DOHH2 (cell line): Measurements from ENCODE around the gene CD164L2.
A peak's percentile ranks its signal among the peaks of the same experiment; 100 is the strongest.

Experiments
- H3F3A ChIP-seq: fragments of 200-600 bp; sonication (generic), shearing (Covaris generic); 2 replicates; pipeline ENCODE4 v1.6.0; 2016; ENCODE audit warnings: antibody characterized with exemption, mild to moderate bottlenecking; ENCODE audit not compliant: control insufficient read depth, insufficient read depth
- H3K27ac ChIP-seq: fragments of 200-600 bp; sonication (generic); 2 replicates; pipeline ENCODE4 v1.5.1; 2014; ENCODE audit warnings: low read depth, mild to moderate bottlenecking, low read length, moderate library complexity
- H3K27me3 ChIP-seq: fragments of 200-600 bp; sonication (generic); 2 replicates; pipeline ENCODE4 v1.6.1; 2014; ENCODE audit warnings: mild to moderate bottlenecking, low read length, mixed read lengths; ENCODE audit not compliant: control insufficient read depth
- H3K36me3 ChIP-seq: fragments of 200-600 bp; sonication (generic); 2 replicates; pipeline ENCODE4 v1.6.1; 2014; ENCODE audit warnings: mild to moderate bottlenecking, low read length, moderate library complexity, mixed read lengths; ENCODE audit not compliant: control insufficient read depth
- H3K4me1 ChIP-seq: fragments of 200-600 bp; sonication (generic); 2 replicates; pipeline ENCODE4 v1.6.1; 2014; ENCODE audit warnings: mild to moderate bottlenecking, low read length, mixed read lengths; ENCODE audit not compliant: control insufficient read depth
- H3K4me2 ChIP-seq: fragments of 200-600 bp; sonication (generic); 2 replicates; pipeline ENCODE4 v1.6.0; 2014; ENCODE audit warnings: mild to moderate bottlenecking, low read length, moderate library complexity
- H3K4me3 ChIP-seq: fragments of 200-600 bp; sonication (generic); 2 replicates; pipeline ENCODE4 v1.5.1; 2014; ENCODE audit warnings: mild to moderate bottlenecking, low read length, mixed read lengths
- H3K79me2 ChIP-seq: fragments of 200-600 bp; sonication (generic); 2 replicates; pipeline ENCODE4 v1.6.1; 2014; ENCODE audit warnings: mild to moderate bottlenecking, low read length, mixed read lengths; ENCODE audit not compliant: control insufficient read depth
- H3K9me2 ChIP-seq: fragments of 200-600 bp; sonication (generic); replicated peaks from 2 replicates; pipeline ENCODE4 v1.6.1; 2014; ENCODE audit warnings: mild to moderate bottlenecking, low read length, mixed read lengths; ENCODE audit not compliant: control insufficient read depth
- H3K9me3 ChIP-seq: fragments of 200-600 bp; sonication (generic); 2 replicates; pipeline ENCODE4 v1.6.1; 2014; ENCODE audit warnings: antibody characterized with exemption, low read length, mixed read lengths; ENCODE audit not compliant: control insufficient read depth, insufficient read depth
- H4K20me1 ChIP-seq: fragments of 200-600 bp; sonication (generic); 2 replicates; pipeline ENCODE4 v1.6.0; 2014; ENCODE audit warnings: low read depth, mild to moderate bottlenecking, antibody characterized with exemption, low read length, moderate library complexity; ENCODE audit not compliant: control insufficient read depth, insufficient read depth
- EZH2phosphoT487 ChIP-seq: fragments of 200-600 bp; sonication (generic); IDR thresholded peaks from 2 replicates; pipeline ENCODE4 v1.6.1; 2017; ENCODE audit warnings: borderline replicate concordance, mild to moderate bottlenecking, antibody characterized with exemption, low read length, moderate library complexity, mixed read lengths
- TF ChIP-seq, protein P1 (sequence below): fragments of 200-600 bp; sonication (generic); IDR thresholded peaks from one replicate; pipeline ENCODE4 v1.5.1; 2014; ENCODE audit warnings: antibody characterized with exemption, mild to moderate bottlenecking, low read depth, low read length; ENCODE audit not compliant: poor library complexity, severe bottlenecking

Gene CD164L2

DNA sequence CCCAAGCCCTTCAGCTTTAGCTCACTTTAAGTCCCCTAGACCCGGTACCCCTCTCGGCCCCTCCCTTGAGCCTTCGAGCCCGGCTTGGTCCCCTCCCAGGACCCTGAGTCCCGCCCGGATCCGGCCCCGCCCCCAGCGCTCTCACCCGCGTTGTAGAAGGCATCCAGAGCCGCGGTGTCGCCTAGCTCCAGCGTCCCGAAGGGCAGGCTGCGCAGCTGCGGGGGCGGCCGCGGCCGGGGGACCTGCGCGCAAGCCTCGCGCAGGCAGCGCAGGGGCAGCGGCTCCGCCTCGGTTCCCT is 17.1 kb downstream of the CD164L2 start:
- H4K20me1 ChIP-seq: no peaks in the 10 kb centered on the region
- H3F3A ChIP-seq: peaks cover 3% of the 10 kb centered on the region; the same call in 1 of the 2 replicates
- no peak overlapping the region for H3K27ac ChIP-seq
- TF ChIP-seq, protein P1, sequence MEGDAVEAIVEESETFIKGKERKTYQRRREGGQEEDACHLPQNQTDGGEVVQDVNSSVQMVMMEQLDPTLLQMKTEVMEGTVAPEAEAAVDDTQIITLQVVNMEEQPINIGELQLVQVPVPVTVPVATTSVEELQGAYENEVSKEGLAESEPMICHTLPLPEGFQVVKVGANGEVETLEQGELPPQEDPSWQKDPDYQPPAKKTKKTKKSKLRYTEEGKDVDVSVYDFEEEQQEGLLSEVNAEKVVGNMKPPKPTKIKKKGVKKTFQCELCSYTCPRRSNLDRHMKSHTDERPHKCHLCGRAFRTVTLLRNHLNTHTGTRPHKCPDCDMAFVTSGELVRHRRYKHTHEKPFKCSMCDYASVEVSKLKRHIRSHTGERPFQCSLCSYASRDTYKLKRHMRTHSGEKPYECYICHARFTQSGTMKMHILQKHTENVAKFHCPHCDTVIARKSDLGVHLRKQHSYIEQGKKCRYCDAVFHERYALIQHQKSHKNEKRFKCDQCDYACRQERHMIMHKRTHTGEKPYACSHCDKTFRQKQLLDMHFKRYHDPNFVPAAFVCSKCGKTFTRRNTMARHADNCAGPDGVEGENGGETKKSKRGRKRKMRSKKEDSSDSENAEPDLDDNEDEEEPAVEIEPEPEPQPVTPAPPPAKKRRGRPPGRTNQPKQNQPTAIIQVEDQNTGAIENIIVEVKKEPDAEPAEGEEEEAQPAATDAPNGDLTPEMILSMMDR: no peak
- no peak for TF ChIP-seq EZH2phosphoT487
- H3K4me1 ChIP-seq: peaks cover 40% of the 10 kb centered on the region
- H3K4me3 ChIP-seq: peak overlapping the region; percentile 83
- H3K79me2 ChIP-seq: no peaks in the 10 kb centered on the region
- no peaks in the 10 kb centered on the region for H3K36me3 ChIP-seq
- peak overlapping the region; percentile 99 for H3K4me2 ChIP-seq
- H3K9me2 ChIP-seq: no peaks in the 10 kb centered on the region
- H3K9me3 ChIP-seq: no peaks in the 10 kb centered on the region
- peaks cover 15% of the 10 kb centered on the region for H3K27me3 ChIP-seq

DNA sequence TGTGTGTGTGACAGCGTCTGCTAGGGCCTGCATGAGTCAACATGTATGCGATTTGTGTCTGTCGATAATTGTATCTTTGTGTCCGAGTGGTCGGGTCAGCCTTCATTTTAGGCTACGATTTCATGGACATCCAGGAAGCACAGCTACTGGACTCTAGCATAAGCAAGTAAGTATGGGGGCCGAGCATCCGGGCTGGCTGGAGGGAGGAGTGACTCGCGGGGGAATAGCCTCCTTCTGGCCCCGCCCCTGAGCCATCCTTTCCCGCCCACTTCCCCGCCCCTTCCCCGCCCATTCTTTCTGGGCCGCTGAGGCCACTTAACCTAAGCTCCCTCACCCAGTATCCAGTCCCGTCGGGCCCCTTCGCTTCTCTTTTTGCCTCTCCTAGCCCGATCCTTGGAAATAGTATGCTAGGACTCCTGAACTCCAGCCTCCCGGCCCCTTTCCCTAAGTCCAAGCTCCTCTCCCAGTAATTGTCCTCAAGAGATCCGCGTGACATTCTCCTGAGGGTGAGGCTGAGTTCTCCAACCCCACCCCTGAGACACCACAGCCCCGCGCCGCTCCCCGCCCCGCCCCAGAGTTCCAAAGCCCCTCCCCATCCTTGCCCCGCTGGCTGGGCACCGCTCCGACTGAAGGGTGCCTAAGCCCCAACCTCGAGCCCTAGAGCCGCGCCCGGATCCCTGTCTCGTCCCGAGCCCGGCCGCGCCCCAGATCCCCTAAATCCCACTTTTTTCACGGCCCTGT is 17.6 kb downstream of the CD164L2 start:
- no peaks in the 10 kb centered on the region for H4K20me1 ChIP-seq
- peaks cover 45% of the 10 kb centered on the region for H3K4me1 ChIP-seq
- H3K27ac ChIP-seq: peak overlapping the region; percentile 9; the same call in 1 of the 2 replicates
- no peaks in the 10 kb centered on the region for H3K9me2 ChIP-seq
- peaks cover 20% of the 10 kb centered on the region for H3K27me3 ChIP-seq
- no peaks in the 10 kb centered on the region for H3K79me2 ChIP-seq
- no peaks in the 10 kb centered on the region for H3K36me3 ChIP-seq
- TF ChIP-seq, protein P1: no peak
- no peak for TF ChIP-seq EZH2phosphoT487
- H3K4me3 ChIP-seq: peak overlapping the region; percentile 83
- H3K9me3 ChIP-seq: no peaks in the 10 kb centered on the region
- H3K4me2 ChIP-seq: peak overlapping the region; percentile 99
- peaks cover 3% of the 10 kb centered on the region; the same call in 1 of the 2 replicates for H3F3A ChIP-seq

DNA sequence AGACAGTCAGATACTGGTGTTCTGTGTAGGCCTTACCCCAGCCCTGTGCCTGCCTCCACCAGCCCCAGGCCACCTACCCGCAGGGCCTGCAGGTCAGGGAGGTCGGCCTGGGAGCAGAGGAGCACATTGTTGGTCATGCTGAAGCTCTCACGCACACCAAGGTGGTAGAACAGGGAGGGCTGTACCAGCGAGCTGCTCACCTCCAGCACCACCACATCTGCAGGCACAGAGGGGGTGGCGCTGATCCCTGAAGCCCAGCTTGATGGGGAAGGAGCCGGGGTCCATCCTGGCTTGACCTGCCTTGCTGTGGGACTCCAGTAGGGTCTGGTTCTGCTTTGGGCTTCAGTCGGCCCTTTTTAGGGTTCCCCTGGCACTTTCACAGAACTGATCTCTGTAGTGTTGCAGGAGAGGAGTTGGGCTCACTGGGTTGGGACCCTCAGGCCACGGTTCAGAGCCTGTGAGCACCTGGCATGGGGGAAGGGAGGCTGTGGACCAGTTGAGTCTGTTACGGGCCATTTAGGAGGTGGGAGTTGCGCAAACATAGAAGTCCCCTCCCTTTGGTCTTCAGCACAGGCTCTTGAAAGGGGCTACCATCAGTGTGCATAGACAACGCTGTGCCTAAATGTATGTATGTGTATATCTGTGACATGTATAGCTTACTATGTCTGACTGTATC is 18.3 kb downstream of the CD164L2 start:
- H3K27me3 ChIP-seq: peaks cover 25% of the 10 kb centered on the region
- no peaks in the 10 kb centered on the region for H3K79me2 ChIP-seq
- H3K36me3 ChIP-seq: no peaks in the 10 kb centered on the region
- no peaks in the 10 kb centered on the region for H4K20me1 ChIP-seq
- peaks cover 45% of the 10 kb centered on the region for H3K4me1 ChIP-seq
- H3K4me2 ChIP-seq: peak overlapping the region; percentile 99
- no peaks in the 10 kb centered on the region for H3K9me2 ChIP-seq
- no peak for TF ChIP-seq EZH2phosphoT487
- TF ChIP-seq, protein P1: no peak
- H3F3A ChIP-seq: peaks cover 3% of the 10 kb centered on the region; the same call in 1 of the 2 replicates
- peak overlapping the region; percentile 83 for H3K4me3 ChIP-seq
- H3K9me3 ChIP-seq: no peaks in the 10 kb centered on the region
- peak overlapping the region; percentile 9; the same call in 1 of the 2 replicates for H3K27ac ChIP-seq
